B cell (primary cell): ENCODE results near the gene RABEP1. TPM values are rescaled to one million over a fixed set of nuclear protein-coding genes. Genes with fewer than 3 reads are reported as not detected.

Experiments
- ATAC-seq: fragments of 200-7000 bp; cut with Tn5 transposase; one replicate; pipeline ENCODE4 v1.10.0; 2021; ENCODE audit warnings: low read depth, mild to moderate bottlenecking, moderate number of reproducible peaks, moderate library complexity
- CTCF ChIA-PET: fragments of 350-600 bp; sonication (Branson Sonifier 250); formaldehyde crosslinking; loops from one replicate; lab custom pipeline; 2021; ENCODE audit warnings: antibody characterized with exemption, inconsistent platforms; lab: Charles Lee
- POLR2A ChIA-PET: fragments of 350-600 bp; sonication (Branson Sonifier 250); formaldehyde crosslinking; loops from one replicate; lab custom pipeline; 2021; ENCODE audit warnings: antibody characterized with exemption; lab: Charles Lee
- DNase-seq: peaks from one replicate; pipeline ENCODE4 v3.0.0; 2013
- H2AFZ ChIP-seq: 2 replicates; pipeline ENCODE4 v1.6.1; 2012; ENCODE audit warnings: mild to moderate bottlenecking, low read depth, low read length; ENCODE audit not compliant: insufficient read depth, poor library complexity, severe bottlenecking
- H3K27ac ChIP-seq, 2 donors: 1 replicate in 1 of 2; 2 replicates in 1 of 2; pipeline ENCODE4 v1.5.1; 2012 to 2013; ENCODE audit warnings: low read length in 2 of 2, mild to moderate bottlenecking in 2 of 2, moderate library complexity in 1 of 2
- H3K27me3 ChIP-seq, 4 experiments: fragments of 200-600 bp in 1 of 4; sonication (generic) in 1 of 4; replicated peaks in 1 of 4; 1 replicate in 2 of 4; 2 replicates in 2 of 4; pipeline versions ENCODE4 v1.6.1 to v1.7.0; 2013 to 2016; ENCODE audit warnings: low read length in 3 of 4, mild to moderate bottlenecking in 2 of 4, mixed read lengths in 1 of 4, moderate library complexity in 1 of 4; ENCODE audit not compliant: insufficient read depth in 4 of 4, control insufficient read depth in 3 of 4; ENCODE audit errors: control extremely low read depth in 1 of 4
- H3K36me3 ChIP-seq, 2 experiments: replicated peaks in 1 of 2; 1 replicate in 1 of 2; 2 replicates in 1 of 2; pipeline versions ENCODE4 v1.6.1 to v1.7.1; 2013; ENCODE audit warnings: low read length in 1 of 2; ENCODE audit not compliant: insufficient read depth in 2 of 2, control insufficient read depth in 1 of 2; ENCODE audit errors: control extremely low read depth in 1 of 2, extremely low read depth in 1 of 2
- H3K4me1 ChIP-seq, 2 donors: fragments of 200-600 bp in 1 of 2; sonication (generic) in 1 of 2; 1 replicate in 1 of 2; 2 replicates in 1 of 2; pipeline versions ENCODE4 v1.5.1 to v1.6.1; 2013 to 2017; ENCODE audit warnings: low read length in 2 of 2; ENCODE audit not compliant: control insufficient read depth in 2 of 2, insufficient read depth in 2 of 2
- H3K4me2 ChIP-seq: replicated peaks from 2 replicates; pipeline ENCODE3; 2012; ENCODE audit warnings: mild to moderate bottlenecking, low read depth, low read length; ENCODE audit not compliant: poor library complexity, severe bottlenecking
- H3K4me3 ChIP-seq, 5 experiments: fragments of 200-600 bp in 1 of 5; sonication (generic) in 1 of 5; 1 replicate in 3 of 5; 2 replicates in 2 of 5; pipeline versions ENCODE4 v1.5.1 to v1.7.0; 2011 to 2016; ENCODE audit warnings: low read length in 4 of 5, mild to moderate bottlenecking in 4 of 5, low read depth in 2 of 5, control low read depth in 1 of 5, moderate library complexity in 1 of 5; ENCODE audit not compliant: insufficient read depth in 1 of 5; ENCODE audit errors: control extremely low read depth in 1 of 5, extremely low read depth in 1 of 5
- H3K79me2 ChIP-seq: fragments of 200-600 bp; sonication (generic); one replicate; pipeline ENCODE4 v1.6.0; 2016; ENCODE audit warnings: low read length; ENCODE audit not compliant: control insufficient read depth, insufficient read depth
- H3K9ac ChIP-seq: fragments of 200-600 bp; sonication (generic); 2 replicates; pipeline ENCODE4 v1.6.1; 2017; ENCODE audit warnings: mild to moderate bottlenecking, low read length, moderate library complexity
- H3K9me3 ChIP-seq, 3 donors: one replicate each; pipeline versions ENCODE4 v1.6.1 to v1.7.1; 2013; ENCODE audit warnings: low read length in 2 of 3; ENCODE audit not compliant: control insufficient read depth in 2 of 3, insufficient read depth in 1 of 3; ENCODE audit errors: control extremely low read depth in 1 of 3
- H4K20me1 ChIP-seq: 2 replicates; pipeline ENCODE4 v1.6.0; 2012; ENCODE audit warnings: mild to moderate bottlenecking, low read length; ENCODE audit not compliant: insufficient read depth, control insufficient read depth, poor library complexity, severe bottlenecking
- H3K27ac Mint-ChIP-seq: one replicate; pipeline ENCODE4 v1.8.0; 2021; ENCODE audit warnings: mixed read lengths
- H3K27me3 Mint-ChIP-seq: one replicate; pipeline ENCODE4 v1.8.0; 2021; ENCODE audit warnings: mixed read lengths
- H3K4me1 Mint-ChIP-seq: one replicate; pipeline ENCODE4 v1.8.0; 2021; ENCODE audit warnings: mixed read lengths
- H3K4me3 Mint-ChIP-seq: one replicate; pipeline ENCODE4 v1.8.0; 2021; ENCODE audit warnings: mixed read lengths
- H3K9me3 Mint-ChIP-seq: one replicate; pipeline ENCODE4 v1.8.0; 2022; ENCODE audit warnings: mixed read lengths; ENCODE audit not compliant: insufficient read depth
- CTCF ChIP-seq: fragments of 200-600 bp; IDR thresholded peaks from one replicate; pipeline ENCODE4 v1.8.0; 2022; ENCODE audit warnings: antibody characterized with exemption, mild to moderate bottlenecking
- EZH2 ChIP-seq: IDR thresholded peaks from 2 replicates; pipeline ENCODE4 v1.6.1; 2012; ENCODE audit warnings: borderline replicate concordance, low read depth, mild to moderate bottlenecking, moderate library complexity, low read length; ENCODE audit not compliant: insufficient read depth, poor library complexity, severe bottlenecking
- WGBS: methylation state at CpG from one replicate; pipeline ENCODE4 v1.1.5; 2013; ENCODE audit warnings: missing lambda C conversion rate; ENCODE audit not compliant: insufficient coverage; 5-methylcytosine and 5-hydroxymethylcytosine counted together
- intact Hi-C: fragments of 100-400 bp; cut with micrococcal nuclease; formaldehyde crosslinking; loops from one replicate; pipeline ENCODE4 v1.10.0; 2022
- polyA plus RNA-seq: library from polyadenylated mRNA; depleted of rRNA; stranded (reverse); fragments of >200 nt; gene quantifications from 2 replicates; pipeline ENCODE4 v1.2.3, GENCODE V29; 2012
- total RNA-seq, 2 donors: library from RNA; stranded (reverse); fragments of 120-200 nt in 1 of 2; gene quantifications; 1 replicate in 1 of 2; 2 replicates in 1 of 2; pipeline versions ENCODE4 v1.2.3 to v1.2.4, GENCODE V29; 2013 to 2022

RABEP1 gene
- total and polyA plus RNA-seq, 2 donors (not counting 1 experiment from before 2014, with no cell fraction given), result 24.2 to 86.1 TPM

- Histone ChIP-seq H3K27ac (peak within 1 kb of the TSS; percentile 98 to 100), H3K9me3 (no peaks in the 10 kb centered on the region), H3K4me1 (peaks cover 25 to 35% of the 10 kb centered on the region in 2 donors), H3K9ac (peak within 1 kb of the TSS; percentile 97), H3K4me2 (peak within 1 kb of the TSS; percentile 78), H4K20me1 (peaks cover 46% of the 10 kb centered on the region), H2AFZ (peak within 1 kb of the TSS; percentile 89), H3K36me3 (peaks cover 14 to 62% of the 10 kb centered on the region in 2 experiments), H3K4me3 (peak within 1 kb of the TSS; percentile 93 to 100 (median 99)), H3K27me3 (no peaks in the 10 kb centered on the region), H3K79me2 (peaks cover 79% of the 10 kb centered on the region)
- peak within 1 kb of the TSS; percentile 99 for H3K27ac Mint-ChIP-seq
- H3K4me3 Mint-ChIP-seq, result peak within 1 kb of the TSS; percentile 94
- intact Hi-C loops, result loop anchor here (2.0 to 10.0 kb wide), 4 partner anchors 55 to 305 kb away; partner anchors contain the start of genes USP6 and ZNF232
- H3K27me3 Mint-ChIP-seq, result no peaks in the 10 kb centered on the region
- 0% methylated on average over 49 of the region's 49 CpGs for WGBS
- no peaks in the 10 kb centered on the region for H3K9me3 Mint-ChIP-seq
- ATAC-seq, result peak; percentile 83
- peaks cover 49% of the 10 kb centered on the region for H3K4me1 Mint-ChIP-seq
- DNase-seq, result peak; percentile 98
- ChIA-PET CTCF (interaction anchor here (0.7 to 3.5 kb wide), 2 partner anchors 20 to 171 kb away, joined by 5 to 35 read pairs; partner anchors contain the start of gene C1QBP), POLR2A (interaction anchor here (0.6 to 1.5 kb wide), 11 partner anchors 15 to 1276 kb away, joined by 3 to 11 read pairs (median 3); partner anchors contain the start of genes C1QBP, DERL2, DHX33 and MIS12)
- no peak for TF ChIP-seq CTCF
- no peak for TF ChIP-seq EZH2
Measured at GRCh38 chr17:5419356-5419958, 137.4 kb downstream of the RABEP1 start, which contains the start of gene NUP88. TSS of gene NUP88 (minus strand) at chr17:5419662. CDS start at chr17:5419650, 12 bp downstream.
